Measurements from ENCODE around the gene STK32C. TPM values are rescaled to one million over a fixed set of nuclear protein-coding genes. Genes with fewer than 3 reads are reported as not detected.
"Not testable (repeated sequence)": the region's sequence is repeated elsewhere in the genome, so short reads cannot be mapped to it uniquely, and the experiment has no call there.

The STK32C gene
- total RNA-seq, 1 experiment from 2014 or later: 24.9 TPM

GRCh38 chr10:132230557-132231210, 77.1 kb downstream of the STK32C start:
- H3K27me3 ChIP-seq (ENCODE audit: control insufficient read depth, insufficient read depth, low read length): no peaks in the 10 kb centered on the region
- H3K4me3 ChIP-seq (ENCODE audit: insufficient read depth, low read depth, low read length): no peak overlapping the region
- H3K36me3 ChIP-seq (replicated peaks; ENCODE audit: control insufficient read depth, insufficient read depth, low read length): no peaks in the 10 kb centered on the region; the same call in 1 of the 2 replicates
- DNase-seq: no peak

GRCh38 chr10:132229834-132230556, 77.8 kb downstream of the STK32C start:
- peak; percentile 78 for DNase-seq
- Histone ChIP-seq H3K4me3 (ENCODE audit: insufficient read depth, low read depth, low read length) (no peak overlapping the region), H3K36me3 (replicated peaks; ENCODE audit: control insufficient read depth, insufficient read depth, low read length) (no peaks in the 10 kb centered on the region; the same call in 1 of the 2 replicates), H3K27me3 (ENCODE audit: control insufficient read depth, insufficient read depth, low read length) (no peaks in the 10 kb centered on the region)

- H3K27me3 ChIP-seq (ENCODE audit: control insufficient read depth, insufficient read depth, low read length): no peaks in the 10 kb centered on the region
- no peak for DNase-seq
- H3K36me3 ChIP-seq (replicated peaks; ENCODE audit: control insufficient read depth, insufficient read depth, low read length): no peaks in the 10 kb centered on the region
- H3K4me3 ChIP-seq (ENCODE audit: insufficient read depth, low read depth, low read length): no peak overlapping the region
Observed at GRCh38 chr10:132229096-132229495, 78.7 kb downstream of the STK32C start.

GRCh38 chr10:132228616-132229015, 79.1 kb downstream of the STK32C start:
- no peak for DNase-seq
- Histone ChIP-seq H3K4me3 (ENCODE audit: insufficient read depth, low read depth, low read length) (no peak overlapping the region), H3K36me3 (replicated peaks; ENCODE audit: control insufficient read depth, insufficient read depth, low read length) (no peaks in the 10 kb centered on the region), H3K27me3 (ENCODE audit: control insufficient read depth, insufficient read depth, low read length) (no peaks in the 10 kb centered on the region)

GRCh38 chr10:132227851-132228390, 79.8 kb downstream of the STK32C start:
- no peak overlapping the region for H3K4me3 ChIP-seq (ENCODE audit: insufficient read depth, low read depth, low read length)
- no peaks in the 10 kb centered on the region for H3K36me3 ChIP-seq (replicated peaks; ENCODE audit: control insufficient read depth, insufficient read depth, low read length)
- no peak for DNase-seq
- H3K27me3 ChIP-seq (ENCODE audit: control insufficient read depth, insufficient read depth, low read length): no peaks in the 10 kb centered on the region

GRCh38 chr10:132226586-132227405, 81.0 kb downstream of the STK32C start:
- H3K36me3 ChIP-seq (replicated peaks; ENCODE audit: control insufficient read depth, insufficient read depth, low read length): no peaks in the 10 kb centered on the region
- H3K4me3 ChIP-seq (ENCODE audit: insufficient read depth, low read depth, low read length): no peak overlapping the region
- no peak for DNase-seq
- H3K27me3 ChIP-seq (ENCODE audit: control insufficient read depth, insufficient read depth, low read length): no peaks in the 10 kb centered on the region

- no peak for DNase-seq
- no peaks in the 10 kb centered on the region for H3K27me3 ChIP-seq (ENCODE audit: control insufficient read depth, insufficient read depth, low read length)
- H3K4me3 ChIP-seq (ENCODE audit: insufficient read depth, low read depth, low read length): no peak overlapping the region
- H3K36me3 ChIP-seq (replicated peaks; ENCODE audit: control insufficient read depth, insufficient read depth, low read length): no peaks in the 10 kb centered on the region
Observed at GRCh38 chr10:132225849-132226205, 81.9 kb downstream of the STK32C start.

- no peak for DNase-seq
- Histone ChIP-seq H3K36me3 (replicated peaks; ENCODE audit: control insufficient read depth, insufficient read depth, low read length) (no peaks in the 10 kb centered on the region), H3K27me3 (ENCODE audit: control insufficient read depth, insufficient read depth, low read length) (no peaks in the 10 kb centered on the region), H3K4me3 (ENCODE audit: insufficient read depth, low read depth, low read length) (no peak overlapping the region)
Observed at GRCh38 chr10:132225073-132225848, 82.5 kb downstream of the STK32C start.

- DNase-seq: no peak
- H3K36me3 ChIP-seq (replicated peaks; ENCODE audit: control insufficient read depth, insufficient read depth, low read length): no peaks in the 10 kb centered on the region
- H3K4me3 ChIP-seq (ENCODE audit: insufficient read depth, low read depth, low read length): no peak overlapping the region
- no peaks in the 10 kb centered on the region for H3K27me3 ChIP-seq (ENCODE audit: control insufficient read depth, insufficient read depth, low read length)
Observed at GRCh38 chr10:132224343-132225072, 83.2 kb downstream of the STK32C start.

GRCh38 chr10:132223611-132224342, 84.0 kb downstream of the STK32C start:
- no peak overlapping the region for H3K4me3 ChIP-seq (ENCODE audit: insufficient read depth, low read depth, low read length)
- no peaks in the 10 kb centered on the region for H3K27me3 ChIP-seq (ENCODE audit: control insufficient read depth, insufficient read depth, low read length)
- DNase-seq: no peak
- H3K36me3 ChIP-seq (replicated peaks; ENCODE audit: control insufficient read depth, insufficient read depth, low read length): no peaks in the 10 kb centered on the region

- DNase-seq: peak; percentile 97
- no peaks in the 10 kb centered on the region for H3K27me3 ChIP-seq (ENCODE audit: control insufficient read depth, insufficient read depth, low read length)
- H3K36me3 ChIP-seq (replicated peaks; ENCODE audit: control insufficient read depth, insufficient read depth, low read length): no peaks in the 10 kb centered on the region
- H3K4me3 ChIP-seq (ENCODE audit: insufficient read depth, low read depth, low read length): no peak overlapping the region
Observed at GRCh38 chr10:132223156-132223590, 84.6 kb downstream of the STK32C start.

- no peak for DNase-seq
- Histone ChIP-seq H3K27me3 (ENCODE audit: control insufficient read depth, insufficient read depth, low read length) (no peaks in the 10 kb centered on the region), H3K4me3 (ENCODE audit: insufficient read depth, low read depth, low read length) (no peak overlapping the region), H3K36me3 (replicated peaks; ENCODE audit: control insufficient read depth, insufficient read depth, low read length) (no peaks in the 10 kb centered on the region)
Observed at GRCh38 chr10:132222726-132223125, 85.0 kb downstream of the STK32C start.

GRCh38 chr10:132220996-132221395, 86.8 kb downstream of the STK32C start:
- H3K36me3 ChIP-seq (replicated peaks; ENCODE audit: control insufficient read depth, insufficient read depth, low read length); DNase-seq; H3K27me3 ChIP-seq (ENCODE audit: control insufficient read depth, insufficient read depth, low read length); H3K4me3 ChIP-seq (ENCODE audit: insufficient read depth, low read depth, low read length): not testable (repeated sequence)
